ENCODE measurements around the gene CGN.

CGN gene

GRCh38 chr1:151577173-151577572, 66.0 kb downstream of the CGN start:
- DNase-seq, result no peak
- no peaks in the 10 kb centered on the region for H3K27me3 Mint-ChIP-seq
- H3K4me1 Mint-ChIP-seq (ENCODE audit: low read depth), result peaks cover 13% of the 10 kb centered on the region
- H3K9me3 Mint-ChIP-seq, result no peaks in the 10 kb centered on the region
- peaks cover 15% of the 10 kb centered on the region for H3K36me3 Mint-ChIP-seq (ENCODE audit: low read depth)
- H3K4me3 Mint-ChIP-seq, result no peak overlapping the region
- no peak overlapping the region for H3K27ac Mint-ChIP-seq

- Mint-ChIP-seq H3K36me3 (ENCODE audit: low read depth) (peaks cover 15% of the 10 kb centered on the region), H3K9me3 (no peaks in the 10 kb centered on the region), H3K27me3 (no peaks in the 10 kb centered on the region), H3K4me1 (ENCODE audit: low read depth) (peaks cover 13% of the 10 kb centered on the region), H3K27ac (no peak overlapping the region), H3K4me3 (no peak overlapping the region)
- no peak for DNase-seq
Observed at GRCh38 chr1:151578941-151579340, 67.8 kb downstream of the CGN start.

- no peak overlapping the region for H3K4me3 Mint-ChIP-seq
- no peaks in the 10 kb centered on the region for H3K9me3 Mint-ChIP-seq
- peaks cover 13% of the 10 kb centered on the region for H3K4me1 Mint-ChIP-seq (ENCODE audit: low read depth)
- no peak overlapping the region for H3K27ac Mint-ChIP-seq
- DNase-seq, result no peak
- H3K27me3 Mint-ChIP-seq, result no peaks in the 10 kb centered on the region
- peaks cover 9% of the 10 kb centered on the region for H3K36me3 Mint-ChIP-seq (ENCODE audit: low read depth)
Observed at GRCh38 chr1:151579436-151580225, 68.4 kb downstream of the CGN start.

- Mint-ChIP-seq H3K36me3 (ENCODE audit: low read depth) (peaks cover 2% of the 10 kb centered on the region), H3K9me3 (no peaks in the 10 kb centered on the region), H3K4me1 (ENCODE audit: low read depth) (peaks cover 5% of the 10 kb centered on the region), H3K27ac (no peak overlapping the region), H3K4me3 (no peak overlapping the region), H3K27me3 (no peaks in the 10 kb centered on the region)
- DNase-seq, result no peak
Observed at GRCh38 chr1:151581451-151581850, 70.3 kb downstream of the CGN start.

- DNase-seq, result no peak
- Mint-ChIP-seq H3K9me3 (no peaks in the 10 kb centered on the region), H3K27me3 (no peaks in the 10 kb centered on the region)
Observed at GRCh38 chr1:151581921-151582320, 70.7 kb downstream of the CGN start.

GRCh38 chr1:151583796-151584195, 72.6 kb downstream of the CGN start:
- H3K4me1 Mint-ChIP-seq (ENCODE audit: low read depth), result peaks cover 5% of the 10 kb centered on the region
- H3K27ac Mint-ChIP-seq, result no peak overlapping the region
- H3K36me3 Mint-ChIP-seq (ENCODE audit: low read depth), result peaks cover 2% of the 10 kb centered on the region
- DNase-seq, result no peak
- no peaks in the 10 kb centered on the region for H3K9me3 Mint-ChIP-seq
- H3K4me3 Mint-ChIP-seq, result no peak overlapping the region
- H3K27me3 Mint-ChIP-seq, result no peaks in the 10 kb centered on the region

More at GRCh38 chr1:151581921-151582320, 70.7 kb downstream of the CGN start:
- peaks cover 2% of the 10 kb centered on the region for H3K36me3 Mint-ChIP-seq (ENCODE audit: low read depth)
- H3K27ac Mint-ChIP-seq, result no peak overlapping the region
- no peak overlapping the region for H3K4me3 Mint-ChIP-seq
- peaks cover 5% of the 10 kb centered on the region for H3K4me1 Mint-ChIP-seq (ENCODE audit: low read depth)

- Mint-ChIP-seq H3K9me3 (no peaks in the 10 kb centered on the region), H3K4me3 (no peak overlapping the region), H3K4me1 (ENCODE audit: low read depth) (peaks cover 2% of the 10 kb centered on the region), H3K27me3 (peaks cover 3% of the 10 kb centered on the region), H3K36me3 (ENCODE audit: low read depth) (peaks cover 2% of the 10 kb centered on the region), H3K27ac (no peak overlapping the region)
- no peak for DNase-seq
Observed at GRCh38 chr1:151584278-151584677, 73.1 kb downstream of the CGN start.

GRCh38 chr1:151584780-151585179, 73.6 kb downstream of the CGN start:
- peaks cover 3% of the 10 kb centered on the region for H3K27me3 Mint-ChIP-seq
- H3K4me1 Mint-ChIP-seq (ENCODE audit: low read depth), result no peaks in the 10 kb centered on the region
- no peak for DNase-seq
- no peaks in the 10 kb centered on the region for H3K9me3 Mint-ChIP-seq
- no peak overlapping the region for H3K4me3 Mint-ChIP-seq
- no peak overlapping the region for H3K27ac Mint-ChIP-seq
- no peaks in the 10 kb centered on the region for H3K36me3 Mint-ChIP-seq (ENCODE audit: low read depth)

GRCh38 chr1:151585622-151586021, 74.4 kb downstream of the CGN start:
- Mint-ChIP-seq H3K9me3 (no peaks in the 10 kb centered on the region), H3K27me3 (peaks cover 6% of the 10 kb centered on the region), H3K27ac (no peak overlapping the region), H3K4me3 (no peak overlapping the region), H3K4me1 (ENCODE audit: low read depth) (no peaks in the 10 kb centered on the region), H3K36me3 (ENCODE audit: low read depth) (no peaks in the 10 kb centered on the region)
- no peak for DNase-seq
